GM19372 (cell line): ENCODE measurements around the gene MSI2.

Experiments
- ATAC-seq: cut with Tn5 transposase; IDR thresholded peaks from one replicate; pipeline ENCODE4 v1.9.1; 2021; ENCODE audit warnings: mild to moderate bottlenecking, low read depth, moderate library complexity; ENCODE audit not compliant: unreplicated experiment

MSI2 gene

DNA sequence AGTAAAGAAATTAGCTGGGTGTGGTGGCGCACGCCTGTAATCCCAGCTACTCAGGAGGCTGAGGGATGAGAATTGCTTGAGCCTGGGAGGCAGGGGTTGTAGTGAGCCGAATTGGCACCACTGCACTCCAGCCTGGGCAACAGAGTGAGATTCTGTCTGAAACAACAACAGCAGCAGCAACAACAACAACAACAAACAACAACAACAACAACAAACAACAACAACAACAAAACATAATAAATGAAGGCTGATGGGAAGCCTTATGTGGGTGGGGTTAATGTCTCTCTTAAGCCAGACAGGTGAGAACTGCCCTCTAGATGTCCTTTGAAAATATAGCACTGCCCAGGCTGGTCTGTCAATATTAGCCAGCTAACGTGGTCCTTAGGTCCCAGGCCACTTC, 107.3 kb downstream of the MSI2 start:
- ATAC-seq = no peak

DNA sequence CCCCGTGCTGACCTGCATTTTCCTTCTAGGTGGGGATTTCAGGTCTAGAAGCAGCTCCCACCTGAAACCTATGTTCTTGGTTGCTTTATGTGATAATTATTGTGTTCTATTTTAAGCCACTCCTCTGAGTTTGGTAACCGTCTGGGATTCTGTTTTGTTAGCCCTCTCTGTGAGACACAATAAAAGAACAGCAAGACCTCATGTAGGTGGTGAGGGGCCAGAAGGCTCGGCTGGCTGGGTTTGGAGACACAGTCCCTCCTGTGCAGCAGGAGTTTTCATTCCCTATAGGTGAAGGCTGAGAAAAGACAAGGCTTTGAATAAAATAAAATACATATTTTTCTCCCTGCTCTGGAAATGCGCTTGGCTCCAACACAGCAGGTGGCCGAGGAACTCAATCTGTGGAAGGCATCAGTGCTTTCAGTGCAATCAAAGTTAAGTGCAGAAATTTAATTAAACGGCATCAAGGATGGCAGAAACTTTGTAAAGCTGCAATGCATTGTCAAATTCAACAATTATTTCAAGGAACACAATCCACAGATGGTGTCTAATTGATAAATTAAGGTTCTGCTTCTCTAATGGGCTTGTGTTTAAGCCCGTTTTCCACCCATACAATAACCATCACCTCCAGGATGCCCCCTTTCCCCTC, 107.8 kb downstream of the MSI2 start:
- no peak for ATAC-seq

DNA sequence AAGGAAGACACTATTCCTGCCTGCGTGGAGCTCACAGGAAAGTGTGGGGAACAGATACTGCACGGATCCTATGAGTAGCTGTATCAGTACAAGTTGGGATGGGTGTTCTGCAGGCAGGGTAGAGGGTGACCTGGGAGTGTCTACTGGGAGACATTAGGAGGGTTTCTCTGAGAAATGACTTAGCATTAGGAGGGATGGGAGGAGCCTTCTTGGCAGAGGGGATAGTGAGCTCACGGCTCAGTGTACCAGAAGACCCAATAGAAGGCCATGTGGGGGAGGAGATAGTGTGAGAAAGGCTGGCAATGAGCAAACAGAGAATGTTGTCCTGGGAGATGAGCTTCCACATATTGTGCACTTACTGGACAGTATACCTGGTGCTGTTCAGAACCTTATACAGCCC, 109.1 kb downstream of the MSI2 start:
- ATAC-seq = no peak

DNA sequence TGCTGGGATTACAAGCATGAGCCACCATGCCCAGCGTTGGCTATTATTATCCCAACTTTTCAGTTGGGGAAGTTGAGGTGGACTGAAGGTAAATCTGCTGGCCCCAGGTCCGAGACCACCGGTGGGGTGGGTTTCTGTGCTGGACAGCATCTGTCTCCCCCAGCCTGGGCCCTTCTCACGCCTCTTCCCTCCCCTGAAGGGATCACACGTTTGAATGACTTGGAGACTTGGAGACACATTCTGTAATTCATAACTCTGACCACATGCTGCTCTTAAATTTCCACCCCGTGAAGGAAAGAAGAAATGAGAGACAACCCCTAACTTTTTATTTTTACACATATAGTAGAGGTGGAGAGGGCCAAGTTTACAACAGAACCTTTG, 109.8 kb downstream of the MSI2 start:
- ATAC-seq = no peak

DNA sequence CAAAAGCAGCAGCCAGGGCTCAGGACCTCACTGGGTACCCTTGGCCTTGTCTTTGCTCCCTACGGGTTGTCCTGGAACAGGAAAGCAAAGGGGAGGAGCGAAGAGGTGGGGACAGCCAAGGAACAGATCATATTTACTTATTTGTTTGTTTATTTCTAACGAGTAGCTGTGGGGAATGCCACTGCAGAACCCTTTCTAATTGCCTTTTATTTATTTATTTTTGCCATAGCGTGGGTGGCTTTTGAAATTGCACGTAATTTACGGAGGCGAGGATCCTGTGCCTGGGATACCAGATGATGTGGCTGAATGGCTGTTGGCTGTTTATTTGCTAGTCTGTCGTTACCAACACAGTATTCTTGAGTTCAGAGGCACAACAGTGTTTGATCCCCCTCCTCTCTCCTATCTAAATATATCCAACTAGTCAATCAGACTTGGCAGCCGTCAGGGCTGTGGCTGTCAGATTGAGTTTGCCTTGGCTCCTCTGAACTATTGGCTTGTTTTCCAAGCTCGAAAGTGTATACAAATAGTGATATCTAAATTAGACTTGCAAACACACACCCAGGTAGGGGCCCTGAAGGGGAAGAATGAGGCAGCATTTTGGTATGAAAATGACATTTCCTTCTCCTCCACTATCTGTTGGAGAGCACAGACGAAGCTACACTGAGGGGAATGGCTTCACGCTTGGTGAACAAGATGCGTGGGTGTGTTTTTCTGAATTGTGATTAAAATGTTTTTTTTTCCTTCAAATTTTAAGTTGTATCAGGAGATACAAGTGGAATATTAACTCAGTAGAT, 110.4 kb downstream of the MSI2 start:
- ATAC-seq = no peak

GRCh38 chr17:57368637-57369336, 112.5 kb downstream of the MSI2 start:
- ATAC-seq = no peak

DNA sequence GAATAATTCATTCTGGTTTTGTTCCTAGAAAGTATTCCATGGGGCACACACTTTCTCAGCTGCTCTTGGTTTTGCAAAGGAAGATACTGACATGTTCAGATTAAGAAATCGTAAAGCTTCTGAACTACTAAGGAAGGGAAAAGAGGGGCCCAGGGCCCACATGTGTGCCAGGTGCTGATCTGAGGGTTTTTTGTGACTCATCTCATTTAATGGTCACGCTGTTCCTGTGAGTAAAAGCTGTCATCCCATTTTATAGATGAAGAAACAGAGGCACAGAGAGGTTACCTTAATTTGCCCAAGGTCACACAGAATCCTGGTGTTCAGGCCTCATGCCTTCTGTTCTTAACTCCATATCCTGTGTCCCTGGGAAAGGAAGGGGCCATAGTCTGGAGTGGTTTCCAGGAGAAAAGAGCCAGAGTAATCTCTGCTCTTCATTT, 113.2 kb downstream of the MSI2 start:
- ATAC-seq = no peak

- ATAC-seq = peak; percentile 61
Measured at GRCh38 chr17:57370037-57370581, 113.8 kb downstream of the MSI2 start.

DNA sequence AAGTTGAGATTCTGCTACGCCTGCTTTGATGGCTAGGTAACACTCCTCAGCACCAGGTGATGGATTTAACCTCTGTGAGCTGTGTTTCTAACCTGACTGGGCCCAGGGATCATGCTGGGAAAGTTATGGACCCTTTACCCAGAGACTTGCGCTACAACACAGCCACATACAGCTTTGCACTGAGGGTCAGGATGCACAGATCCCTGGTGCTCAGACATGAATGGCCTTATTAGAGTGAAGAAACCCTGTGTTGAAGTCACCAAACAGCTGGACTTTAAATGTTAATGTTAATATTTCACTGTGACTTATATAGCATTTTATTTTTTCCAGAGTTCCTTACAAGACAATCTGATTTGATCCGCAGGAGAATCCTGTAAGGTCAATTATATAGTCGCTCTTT, 114.3 kb downstream of the MSI2 start:
- ATAC-seq = no peak

- ATAC-seq = no peak
Measured at GRCh38 chr17:57372156-57372555, 115.8 kb downstream of the MSI2 start.

DNA sequence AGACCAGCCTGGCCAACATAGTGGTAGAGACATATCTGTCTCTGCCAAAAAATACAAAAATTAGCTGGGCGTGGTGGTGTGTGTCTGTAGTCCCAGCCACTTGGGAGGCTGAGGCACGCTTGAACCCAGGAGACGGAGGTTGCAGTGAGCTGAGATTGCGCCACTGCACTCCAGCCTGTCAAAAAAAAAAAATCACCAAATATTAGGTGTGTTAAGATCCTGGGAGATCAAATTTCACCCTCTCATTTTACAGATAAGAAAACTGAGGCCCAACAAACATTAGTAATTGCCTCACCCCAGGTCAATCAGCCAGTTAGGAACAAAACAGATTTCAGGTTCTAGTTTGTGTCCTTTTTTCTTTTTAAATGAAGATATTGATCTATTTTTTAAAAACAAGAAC, 116.7 kb downstream of the MSI2 start:
- no peak for ATAC-seq

DNA sequence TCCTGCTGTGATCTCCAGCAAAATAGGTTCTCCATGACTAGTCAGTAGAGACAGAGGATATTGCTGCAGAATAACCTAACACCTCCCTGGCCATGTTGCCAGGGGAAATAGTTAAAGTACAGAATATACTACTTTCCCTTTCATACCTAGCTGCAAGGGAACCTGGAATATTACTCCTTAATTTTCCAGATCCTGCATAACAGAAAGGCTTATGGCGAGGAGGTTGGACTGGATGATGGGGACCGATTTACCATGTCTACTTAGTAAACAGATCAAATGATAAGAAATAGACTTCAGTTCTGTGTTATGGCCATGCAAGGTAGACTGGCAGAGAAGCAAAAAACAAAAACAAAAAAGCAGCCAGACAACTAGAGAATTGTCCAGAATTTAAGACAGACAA, 117.4 kb downstream of the MSI2 start:
- ATAC-seq = no peak

GRCh38 chr17:57375040-57375769, 118.9 kb downstream of the MSI2 start:
- ATAC-seq = no peak

DNA sequence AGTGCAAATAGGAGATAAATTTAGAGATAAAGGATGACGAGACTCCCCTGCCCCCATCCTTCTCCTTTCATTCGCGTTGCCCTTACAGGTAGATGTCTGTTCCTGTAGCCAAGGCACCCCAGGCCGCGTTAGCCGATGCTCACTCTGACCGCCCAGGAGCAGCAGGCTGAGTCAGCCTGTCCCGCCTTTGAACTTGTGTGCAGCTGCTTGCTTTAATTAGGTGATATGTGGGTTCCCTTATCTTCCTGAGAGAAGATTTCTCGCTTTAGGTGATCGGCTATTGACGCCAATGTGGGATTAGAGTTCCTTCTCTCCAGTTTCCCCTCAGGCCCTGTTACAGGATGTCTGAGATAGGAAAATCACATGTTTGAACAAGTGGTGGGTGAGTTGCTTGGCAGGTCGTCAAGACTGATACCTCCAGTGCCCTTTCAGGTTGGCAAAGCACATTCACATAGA, 119.5 kb downstream of the MSI2 start:
- no peak for ATAC-seq

GRCh38 chr17:57377094-57377493, 120.8 kb downstream of the MSI2 start:
- ATAC-seq = no peak

DNA sequence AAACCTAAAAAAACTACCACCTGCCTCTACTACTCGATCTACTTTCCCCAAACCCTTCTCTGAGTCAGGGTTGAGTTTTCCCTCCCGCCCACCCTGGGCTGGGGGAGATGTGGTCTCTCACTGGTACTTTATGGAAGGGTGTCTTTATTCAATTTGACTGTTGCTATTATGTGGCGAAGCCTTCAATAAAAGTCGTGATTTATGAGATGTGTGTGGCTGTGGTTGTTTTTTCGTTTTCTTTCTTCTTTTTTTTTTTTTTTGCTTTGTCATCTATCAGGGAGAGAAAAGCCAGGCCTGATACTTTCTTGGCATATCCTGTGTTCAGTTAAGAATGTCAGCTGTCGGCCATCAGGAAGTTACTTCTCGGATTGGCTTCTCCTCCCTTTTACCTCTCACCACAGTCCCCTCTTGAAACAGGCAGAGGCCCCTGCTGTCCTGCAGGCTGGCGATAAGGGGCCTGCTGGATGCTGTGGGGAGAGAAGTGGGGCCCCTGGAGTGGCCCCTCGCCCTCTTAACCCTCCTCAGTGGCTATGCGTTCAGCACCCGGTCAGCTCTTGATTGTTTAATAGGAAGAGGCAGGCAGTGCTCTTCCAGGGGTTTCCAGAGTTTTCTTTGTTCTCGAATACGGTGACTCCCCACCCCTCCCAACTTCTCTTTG, 123.0 kb downstream of the MSI2 start:
- no peak for ATAC-seq

- no peak for ATAC-seq
Measured at GRCh38 chr17:57379895-57380434, 123.6 kb downstream of the MSI2 start.

GRCh38 chr17:57381498-57381897, 125.2 kb downstream of the MSI2 start:
- ATAC-seq = no peak

- no peak for ATAC-seq
Measured at GRCh38 chr17:57384219-57384618, 127.9 kb downstream of the MSI2 start.

DNA sequence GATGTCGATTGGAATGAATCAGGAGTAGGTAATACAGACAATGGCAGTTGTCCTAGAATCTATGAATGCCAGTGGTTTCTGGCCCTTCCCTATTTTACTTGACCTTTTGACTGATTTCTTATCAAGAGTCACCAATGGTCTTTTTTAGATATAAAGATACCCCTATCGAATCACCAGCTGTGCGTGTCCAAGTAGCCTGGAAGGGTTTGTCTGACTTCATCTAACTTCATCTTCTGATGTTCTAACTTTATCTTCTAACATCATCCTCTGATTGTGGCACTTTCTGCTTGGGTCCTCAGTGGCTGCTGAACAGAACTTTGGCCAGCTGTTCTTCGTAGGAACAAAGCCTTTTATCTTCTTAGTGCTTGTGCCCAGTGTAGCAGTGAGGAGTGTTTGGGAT, 129.7 kb downstream of the MSI2 start:
- ATAC-seq = no peak
